Neural progenitor cell (in vitro differentiated cells): Measurements from ENCODE around the gene ABLIM2. TPM values are rescaled to one million over a fixed set of nuclear protein-coding genes. Genes with fewer than 3 reads are reported as not detected.

Source experiments
- DNase-seq: peaks from one replicate; pipeline ENCODE4 v3.0.0-alpha.2; 2016; ENCODE audit warnings: low spot score
- H2AFZ ChIP-seq: fragments of 200-600 bp; sonication (generic); replicated peaks from 2 replicates; pipeline ENCODE4 v1.6.1; 2016; ENCODE audit warnings: antibody characterized with exemption
- H3F3A ChIP-seq: fragments of 200-600 bp; sonication (generic); 2 replicates; pipeline ENCODE4 v1.6.1; 2016; ENCODE audit warnings: antibody characterized with exemption, low read depth
- H3K27ac ChIP-seq: fragments of 200-600 bp; sonication (generic); 2 replicates; pipeline ENCODE4 v1.5.1; 2016; ENCODE audit warnings: mild to moderate bottlenecking
- H3K27me3 ChIP-seq: fragments of 200-600 bp; sonication (generic); 2 replicates; pipeline ENCODE4 v1.6.1; 2016; ENCODE audit warnings: mild to moderate bottlenecking, moderate library complexity
- H3K36me3 ChIP-seq: fragments of 200-600 bp; sonication (generic); 2 replicates; pipeline ENCODE4 v1.5.1; 2016
- H3K4me1 ChIP-seq: fragments of 200-600 bp; sonication (generic); 2 replicates; pipeline ENCODE4 v1.6.1; 2016; ENCODE audit warnings: mixed run types
- H3K4me2 ChIP-seq: fragments of 200-600 bp; sonication (generic); 2 replicates; pipeline ENCODE4 v1.6.1; 2016
- H3K4me3 ChIP-seq: fragments of 200-600 bp; sonication (generic); 2 replicates; pipeline ENCODE4 v1.5.1; 2016
- H3K79me2 ChIP-seq: fragments of 200-600 bp; sonication (generic); 2 replicates; pipeline ENCODE4 v1.6.1; 2016; ENCODE audit warnings: low read depth
- H3K9ac ChIP-seq: fragments of 200-600 bp; sonication (generic); 2 replicates; pipeline ENCODE4 v1.6.1; 2016
- H3K9me3 ChIP-seq: fragments of 200-600 bp; sonication (generic); 2 replicates; pipeline ENCODE4 v1.5.1; 2016; ENCODE audit warnings: low read depth
- H4K20me1 ChIP-seq: fragments of 200-600 bp; sonication (generic); 2 replicates; pipeline ENCODE4 v1.6.1; 2016; ENCODE audit warnings: low read depth
- H3K27ac Mint-ChIP-seq: 3 replicates; pipeline ENCODE4 v1.8.0; 2021; ENCODE audit warnings: mixed read lengths
- H3K27me3 Mint-ChIP-seq: 2 replicates; pipeline ENCODE4 v1.8.0; 2022; ENCODE audit warnings: low read depth, mild to moderate bottlenecking, inconsistent platforms, moderate library complexity, mixed read lengths; ENCODE audit not compliant: insufficient read depth
- H3K36me3 Mint-ChIP-seq: 3 replicates; pipeline ENCODE4 v1.8.0; 2021; ENCODE audit warnings: mixed read lengths
- H3K4me1 Mint-ChIP-seq: 3 replicates; pipeline ENCODE4 v1.8.0; 2021; ENCODE audit warnings: mixed read lengths
- H3K4me3 Mint-ChIP-seq: 3 replicates; pipeline ENCODE4 v1.8.0; 2021; ENCODE audit warnings: mild to moderate bottlenecking, moderate library complexity, mixed read lengths
- H3K9me3 Mint-ChIP-seq: 3 replicates; pipeline ENCODE4 v1.8.0; 2020; ENCODE audit warnings: mixed read lengths
- CTCF ChIP-seq: fragments of 200-600 bp; sonication (generic); IDR thresholded peaks from 2 replicates; pipeline ENCODE4 v1.5.1; 2017; ENCODE audit warnings: antibody characterized with exemption, mild to moderate bottlenecking
- EZH2 ChIP-seq: fragments of 200-600 bp; sonication (generic); IDR thresholded peaks from 2 replicates; pipeline ENCODE4 v1.6.1; 2017; ENCODE audit warnings: antibody characterized with exemption, mild to moderate bottlenecking, moderate library complexity
- EZH2phosphoT487 ChIP-seq: fragments of 200-600 bp; sonication (generic); IDR thresholded peaks from 2 replicates; pipeline ENCODE4 v1.6.1; 2017; ENCODE audit warnings: antibody characterized with exemption
- total RNA-seq: library from RNA; depleted of rRNA; stranded (reverse); fragments of >200 nt; gene quantifications from 2 replicates; pipeline ENCODE4 v1.2.3, GENCODE V29; 2015; ENCODE audit warnings: low replicate concordance

ABLIM2 gene
- total RNA-seq, 1 donor from 2014 or later, result 0.24 TPM

- DNase-seq, result no peak
Observed at GRCh38 chr4:8005814-8006215, 152.8 kb downstream of the ABLIM2 start.

GRCh38 chr4:8005033-8005808 lies 153.4 kb downstream of the ABLIM2 start:
- Mint-ChIP-seq H3K4me1 (peaks cover 25% of the 10 kb centered on the region), H3K27ac (no peak overlapping the region), H3K36me3 (no peaks in the 10 kb centered on the region), H3K27me3 (peaks cover 3% of the 10 kb centered on the region), H3K4me3 (no peak overlapping the region), H3K9me3 (no peaks in the 10 kb centered on the region)
- H3K4me2 ChIP-seq, result no peak overlapping the region
- no peak overlapping the region for H3K27ac ChIP-seq
- H3K36me3 ChIP-seq, result no peaks in the 10 kb centered on the region
- H3K79me2 ChIP-seq, result no peaks in the 10 kb centered on the region
- peaks cover under 1% of the 10 kb centered on the region for H3K4me1 ChIP-seq
- no peak for DNase-seq
- H3K9me3 ChIP-seq, result no peaks in the 10 kb centered on the region
- TF ChIP-seq CTCF, result no peak
- no peak for TF ChIP-seq EZH2phosphoT487
- TF ChIP-seq EZH2, result no peak
- no peak overlapping the region for H2AFZ ChIP-seq
- H4K20me1 ChIP-seq, result no peaks in the 10 kb centered on the region
- H3F3A ChIP-seq, result no peaks in the 10 kb centered on the region
- H3K4me3 ChIP-seq, result no peak overlapping the region
- no peaks in the 10 kb centered on the region for H3K27me3 ChIP-seq
- no peak overlapping the region for H3K9ac ChIP-seq

More at GRCh38 chr4:8005814-8006215, 152.8 kb downstream of the ABLIM2 start:
- H3K4me3 ChIP-seq, result no peak overlapping the region
- H2AFZ ChIP-seq, result no peak overlapping the region
- TF ChIP-seq EZH2phosphoT487 (no peak), EZH2 (no peak), CTCF (no peak)
- H3K27ac Mint-ChIP-seq, result no peak overlapping the region
- peaks cover 4% of the 10 kb centered on the region for H3K27me3 Mint-ChIP-seq
- no peak overlapping the region for H3K4me3 Mint-ChIP-seq
- no peaks in the 10 kb centered on the region for H4K20me1 ChIP-seq
- H3K9me3 Mint-ChIP-seq, result no peaks in the 10 kb centered on the region
- no peak overlapping the region for H3K9ac ChIP-seq
- H3K36me3 Mint-ChIP-seq, result no peaks in the 10 kb centered on the region
- H3K4me1 Mint-ChIP-seq, result peaks cover 31% of the 10 kb centered on the region
- H3K79me2 ChIP-seq, result no peaks in the 10 kb centered on the region
- no peak overlapping the region for H3K4me2 ChIP-seq
- H3F3A ChIP-seq, result no peaks in the 10 kb centered on the region
- no peaks in the 10 kb centered on the region for H3K27me3 ChIP-seq
- H3K36me3 ChIP-seq, result no peaks in the 10 kb centered on the region
- peaks cover 7% of the 10 kb centered on the region for H3K4me1 ChIP-seq
- H3K27ac ChIP-seq, result no peak overlapping the region
- H3K9me3 ChIP-seq, result no peaks in the 10 kb centered on the region

- DNase-seq, result no peak
- H3K4me1 ChIP-seq, result no peaks in the 10 kb centered on the region
- H3K27me3 Mint-ChIP-seq, result peaks cover 3% of the 10 kb centered on the region
- no peaks in the 10 kb centered on the region for H4K20me1 ChIP-seq
- H3K79me2 ChIP-seq, result no peaks in the 10 kb centered on the region
- peak overlapping the region; percentile 81 for H3K27ac Mint-ChIP-seq
- H3K27me3 ChIP-seq, result no peaks in the 10 kb centered on the region
- TF ChIP-seq CTCF, result no peak
- TF ChIP-seq EZH2phosphoT487, result no peak
- no peak overlapping the region for H3K4me3 ChIP-seq
- H3K4me1 Mint-ChIP-seq, result peaks cover 15% of the 10 kb centered on the region
- H3K4me3 Mint-ChIP-seq, result no peak overlapping the region
- no peaks in the 10 kb centered on the region for H3K36me3 ChIP-seq
- H3K9me3 Mint-ChIP-seq, result no peaks in the 10 kb centered on the region
- H3F3A ChIP-seq, result no peaks in the 10 kb centered on the region
- no peak overlapping the region for H2AFZ ChIP-seq
- no peak overlapping the region for H3K27ac ChIP-seq
- H3K9me3 ChIP-seq, result no peaks in the 10 kb centered on the region
- no peak overlapping the region for H3K4me2 ChIP-seq
- H3K36me3 Mint-ChIP-seq, result no peaks in the 10 kb centered on the region
- no peak overlapping the region for H3K9ac ChIP-seq
Observed at GRCh38 chr4:8004066-8004465, 154.5 kb downstream of the ABLIM2 start.
